ENCODE data around the gene ELK1. TPM values are rescaled to one million over a fixed set of nuclear protein-coding genes. Genes with fewer than 3 reads are reported as not detected.

Gene ELK1
- total RNA-seq, 1 experiment from 2014 or later = 48.8 TPM

GRCh38 chrX:47645530-47645929 is 4.8 kb downstream of the ELK1 start:
- DNase-seq (ENCODE audit: unreplicated experiment) = peak; percentile 52
- H3K4me3 Mint-ChIP-seq (ENCODE audit: unreplicated experiment) = no peak overlapping the region
- POLR2A ChIA-PET = interaction anchor here (0.7 kb wide), 2 partner anchors 64 to 66 kb away, joined by 3 to 4 read pairs; no protein-coding TSS in a partner anchor
- no peak for TF ChIP-seq CTCF (IDR thresholded peaks at IDR 0.05; ENCODE audit: unreplicated experiment)
- peaks cover 26% of the 10 kb centered on the region for H3K36me3 Mint-ChIP-seq (ENCODE audit: insufficient read depth, unreplicated experiment)
- peaks cover 5% of the 10 kb centered on the region for H3K9me3 Mint-ChIP-seq (ENCODE audit: unreplicated experiment)
- peaks cover 11% of the 10 kb centered on the region for H3K4me1 Mint-ChIP-seq (ENCODE audit: insufficient read depth, unreplicated experiment)
- intact Hi-C loops (cut with micrococcal nuclease) = loop anchor here (1.0 to 2.0 kb wide), 2 partner anchors 83 to 104 kb away; no protein-coding TSS in a partner anchor
- no peak overlapping the region for H3K27ac Mint-ChIP-seq (ENCODE audit: low read depth, unreplicated experiment)
- CTCF ChIA-PET = interaction anchor here (1.1 kb wide), 1 partner anchor 65 kb away, joined by 3 read pairs; no protein-coding TSS in a partner anchor
- no peaks in the 10 kb centered on the region for H3K27me3 Mint-ChIP-seq (ENCODE audit: insufficient read depth, unreplicated experiment)
- BruUV-seq (replicated peaks) = no TSS peak

- ChIA-PET CTCF (interaction anchor here (0.6 to 2.2 kb wide), 11 partner anchors 13 to 192 kb away, joined by 3 to 23 read pairs (median 3); partner anchors contain the start of gene ZNF81), POLR2A (interaction anchor here (0.6 to 0.7 kb wide), 3 partner anchors 62 to 107 kb away, joined by 3 to 4 read pairs (median 3); partner anchors contain the start of gene TIMP1)
- peak; percentile 34 for TF ChIP-seq CTCF (IDR thresholded peaks at IDR 0.05; ENCODE audit: unreplicated experiment)
- Mint-ChIP-seq H3K9me3 (ENCODE audit: unreplicated experiment) (peaks cover 14% of the 10 kb centered on the region), H3K36me3 (ENCODE audit: insufficient read depth, unreplicated experiment) (peaks cover 35% of the 10 kb centered on the region), H3K4me3 (ENCODE audit: unreplicated experiment) (no peak overlapping the region), H3K27ac (ENCODE audit: low read depth, unreplicated experiment) (no peak overlapping the region), H3K27me3 (ENCODE audit: insufficient read depth, unreplicated experiment) (no peaks in the 10 kb centered on the region), H3K4me1 (ENCODE audit: insufficient read depth, unreplicated experiment) (peaks cover 11% of the 10 kb centered on the region)
- intact Hi-C loops (cut with micrococcal nuclease) = loop anchor here (1.0 to 2.0 kb wide), 2 partner anchors 82 to 103 kb away; no protein-coding TSS in a partner anchor
- DNase-seq (ENCODE audit: unreplicated experiment) = peak; percentile 23
- no TSS peak for BruUV-seq (replicated peaks)
These were observed 5.7 kb downstream of the ELK1 start for GRCh38 chrX:47644557-47645091.

- intact Hi-C loops (cut with micrococcal nuclease) = loop anchor here (2.0 kb wide), 1 partner anchor 81 kb away; no protein-coding TSS in a partner anchor
- CTCF ChIA-PET = interaction anchor here (0.6 to 2.2 kb wide), 10 partner anchors 13 to 344 kb away, joined by 3 to 23 read pairs (median 3); partner anchors contain the start of gene ZNF81
- H3K36me3 Mint-ChIP-seq (ENCODE audit: insufficient read depth, unreplicated experiment) = peaks cover 42% of the 10 kb centered on the region
These were observed 6.4 kb downstream of the ELK1 start for GRCh38 chrX:47643926-47644325.

More at GRCh38 chrX:47643926-47644325, 6.4 kb downstream of the ELK1 start:
- Mint-ChIP-seq H3K27me3 (ENCODE audit: insufficient read depth, unreplicated experiment) (no peaks in the 10 kb centered on the region), H3K4me3 (ENCODE audit: unreplicated experiment) (no peak overlapping the region), H3K4me1 (ENCODE audit: insufficient read depth, unreplicated experiment) (peaks cover 11% of the 10 kb centered on the region), H3K9me3 (ENCODE audit: unreplicated experiment) (peaks cover 18% of the 10 kb centered on the region), H3K27ac (ENCODE audit: low read depth, unreplicated experiment) (no peak overlapping the region)
- no TSS peak for BruUV-seq (replicated peaks)
- peak; percentile 20 for DNase-seq (ENCODE audit: unreplicated experiment)
- no peak for TF ChIP-seq CTCF (IDR thresholded peaks at IDR 0.05; ENCODE audit: unreplicated experiment)
- POLR2A ChIA-PET = interaction anchor here (0.7 kb wide), 1 partner anchor 62 kb away, joined by 4 read pairs; the partner anchor contains the start of gene TIMP1
